H9 (cell line): ENCODE data around the gene SENP7. TPM values are rescaled to one million over a fixed set of nuclear protein-coding genes. Genes with fewer than 3 reads are reported as not detected.
A peak's percentile ranks its signal among the peaks of the same experiment; 100 is the strongest.

Source experiments
- DNase-seq: peaks from one replicate; pipeline ENCODE4 v3.0.0-alpha.2; 2017
- H2AFZ ChIP-seq: one replicate; pipeline ENCODE4 v1.6.1; 2013; ENCODE audit warnings: mild to moderate bottlenecking, low read length, control low read depth, moderate library complexity
- H2AK5ac ChIP-seq: 2 replicates; pipeline ENCODE4 v1.6.1; 2013; ENCODE audit warnings: low read length, control low read depth, mixed read lengths; ENCODE audit not compliant: insufficient read length
- H2BK120ac ChIP-seq: one replicate; pipeline ENCODE4 v1.6.1; 2013; ENCODE audit warnings: low read depth, mild to moderate bottlenecking, low read length, control low read depth, inconsistent platforms; ENCODE audit not compliant: poor library complexity, severe bottlenecking
- H2BK12ac ChIP-seq: 2 replicates; pipeline ENCODE4 v1.6.1; 2013; ENCODE audit warnings: low read length, control low read depth, mixed read lengths, low read depth; ENCODE audit not compliant: insufficient read length
- H2BK15ac ChIP-seq: 2 replicates; pipeline ENCODE4 v1.6.1; 2013; ENCODE audit warnings: low read depth, low read length, control low read depth
- H2BK20ac ChIP-seq: one replicate; pipeline ENCODE4 v1.6.1; 2013; ENCODE audit warnings: low read depth, mild to moderate bottlenecking, low read length, control low read depth, inconsistent platforms; ENCODE audit not compliant: poor library complexity, severe bottlenecking
- H2BK5ac ChIP-seq: 2 replicates; pipeline ENCODE4 v1.6.1; 2013; ENCODE audit warnings: low read length, control low read depth, mixed read lengths; ENCODE audit not compliant: insufficient read length
- H3K14ac ChIP-seq: 2 replicates; pipeline ENCODE4 v1.6.1; 2013; ENCODE audit warnings: low read length, control low read depth; ENCODE audit not compliant: insufficient read depth
- H3K18ac ChIP-seq: 2 replicates; pipeline ENCODE4 v1.6.1; 2013; ENCODE audit warnings: low read depth, mild to moderate bottlenecking, mixed read lengths, low read length, control low read depth; ENCODE audit not compliant: insufficient read length
- H3K23ac ChIP-seq: 2 replicates; pipeline ENCODE4 v1.6.1; 2013; ENCODE audit warnings: low read length, control low read depth, mixed read lengths, low read depth; ENCODE audit not compliant: insufficient read length
- H3K23me2 ChIP-seq: 2 replicates; pipeline ENCODE4 v1.6.1; 2013; ENCODE audit warnings: low read depth, mild to moderate bottlenecking, mixed read lengths, low read length, control low read depth; ENCODE audit not compliant: insufficient read length, poor library complexity, severe bottlenecking
- H3K27ac ChIP-seq: 2 replicates; pipeline ENCODE4 v1.5.1; 2013; ENCODE audit warnings: low read length, control low read depth, mixed read lengths, low read depth; ENCODE audit not compliant: insufficient read length
- H3K27me3 ChIP-seq: 2 replicates; pipeline ENCODE4 v1.6.1; 2013; ENCODE audit warnings: low read length, control low read depth, inconsistent platforms; ENCODE audit not compliant: insufficient read depth
- H3K4ac ChIP-seq: 2 replicates; pipeline ENCODE4 v1.6.1; 2013; ENCODE audit warnings: low read depth, mild to moderate bottlenecking, control low read depth, inconsistent platforms, low read length, moderate library complexity
- H3K4me1 ChIP-seq: 2 replicates; pipeline ENCODE4 v1.6.1; 2013; ENCODE audit warnings: low read length, control low read depth, inconsistent platforms; ENCODE audit not compliant: insufficient read depth
- H3K4me2 ChIP-seq: 2 replicates; pipeline ENCODE4 v1.6.1; 2013; ENCODE audit warnings: low read length, control low read depth, mixed read lengths; ENCODE audit not compliant: insufficient read length, insufficient read depth
- H3K56ac ChIP-seq: 2 replicates; pipeline ENCODE4 v1.6.1; 2013; ENCODE audit warnings: low read depth, mild to moderate bottlenecking, mixed read lengths, low read length, control low read depth; ENCODE audit not compliant: insufficient read length
- H3K79me1 ChIP-seq: 2 replicates; pipeline ENCODE4 v1.6.1; 2013; ENCODE audit warnings: low read depth, mild to moderate bottlenecking, moderate library complexity, low read length, control low read depth, inconsistent platforms; ENCODE audit not compliant: insufficient read depth, poor library complexity, severe bottlenecking
- H3K79me2 ChIP-seq: 2 replicates; pipeline ENCODE4 v1.6.1; 2013; ENCODE audit warnings: low read length, control low read depth, inconsistent platforms; ENCODE audit not compliant: insufficient read depth
- H3K9ac ChIP-seq: 2 replicates; pipeline ENCODE4 v1.6.1; 2013; ENCODE audit warnings: low read length, control low read depth, mixed read lengths; ENCODE audit not compliant: insufficient read length; ENCODE audit errors: extremely low read depth
- H3K9me3 ChIP-seq: one replicate; pipeline ENCODE4 v1.6.1; 2013; ENCODE audit warnings: low read depth, low read length, inconsistent platforms; ENCODE audit not compliant: control insufficient read depth
- H3T11ph ChIP-seq: one replicate; pipeline ENCODE4 v1.6.1; 2013; ENCODE audit warnings: mild to moderate bottlenecking, low read length, control low read depth, inconsistent platforms
- H4K20me1 ChIP-seq: one replicate; pipeline ENCODE4 v1.6.1; 2013; ENCODE audit not compliant: control insufficient read depth, insufficient read length, insufficient read depth
- H4K5ac ChIP-seq: 2 replicates; pipeline ENCODE4 v1.6.1; 2013; ENCODE audit warnings: low read depth, mild to moderate bottlenecking, mixed read lengths, low read length, control low read depth; ENCODE audit not compliant: insufficient read length
- H4K8ac ChIP-seq: replicated peaks from 2 replicates; pipeline ENCODE4 v1.6.1; 2013; ENCODE audit warnings: low read length, control low read depth, mixed read lengths, low read depth; ENCODE audit not compliant: insufficient read length
- H4K91ac ChIP-seq: 2 replicates; pipeline ENCODE4 v1.6.1; 2013; ENCODE audit warnings: low read depth, mild to moderate bottlenecking, moderate library complexity, mixed read lengths, low read length, control low read depth; ENCODE audit not compliant: insufficient read length
- H3K27ac Mint-ChIP-seq, 3 experiments: 2 replicates in 2 of 3; 3 replicates in 1 of 3; pipeline ENCODE4 v1.8.0; 2020 to 2021; ENCODE audit warnings: mixed read lengths in 3 of 3, mild to moderate bottlenecking in 1 of 3, moderate library complexity in 1 of 3
- H3K27me3 Mint-ChIP-seq: 2 replicates; pipeline ENCODE4 v1.8.0; 2021; ENCODE audit warnings: low read depth, mild to moderate bottlenecking, moderate library complexity, mixed read lengths
- H3K36me3 Mint-ChIP-seq, 3 experiments: 2 replicates in 2 of 3; 3 replicates in 1 of 3; pipeline ENCODE4 v1.8.0; 2020 to 2021; ENCODE audit warnings: low read depth in 3 of 3, mixed read lengths in 3 of 3; ENCODE audit not compliant: insufficient read depth in 1 of 3
- H3K4me1 Mint-ChIP-seq, 2 experiments: 2 replicates each; pipeline ENCODE4 v1.8.0; 2020; ENCODE audit warnings: mixed read lengths in 2 of 2
- H3K4me3 Mint-ChIP-seq, 2 experiments: 2 replicates in 1 of 2; 3 replicates in 1 of 2; pipeline ENCODE4 v1.8.0; 2020 to 2021; ENCODE audit warnings: mild to moderate bottlenecking in 2 of 2, mixed read lengths in 2 of 2, moderate library complexity in 1 of 2
- H3K9me3 Mint-ChIP-seq, 2 experiments: 2 replicates in 1 of 2; 3 replicates in 1 of 2; pipeline ENCODE4 v1.8.0; 2020; ENCODE audit warnings: mild to moderate bottlenecking in 2 of 2, mixed read lengths in 2 of 2, moderate library complexity in 1 of 2
- total RNA-seq: library from RNA; stranded (reverse); gene quantifications from 2 replicates; pipeline ENCODE4 v1.2.1, GENCODE V29; 2021
- TF ChIP-seq, protein P1 (sequence below): fragments of 200-600 bp; sonication (generic); conservative IDR thresholded peaks from 3 replicates; pipeline ENCODE4 v1.8.0; 2021; ENCODE audit warnings: antibody characterized with exemption, mild to moderate bottlenecking

The SENP7 gene
- total RNA-seq, 1 experiment from 2014 or later = 8.4 TPM

DNA sequence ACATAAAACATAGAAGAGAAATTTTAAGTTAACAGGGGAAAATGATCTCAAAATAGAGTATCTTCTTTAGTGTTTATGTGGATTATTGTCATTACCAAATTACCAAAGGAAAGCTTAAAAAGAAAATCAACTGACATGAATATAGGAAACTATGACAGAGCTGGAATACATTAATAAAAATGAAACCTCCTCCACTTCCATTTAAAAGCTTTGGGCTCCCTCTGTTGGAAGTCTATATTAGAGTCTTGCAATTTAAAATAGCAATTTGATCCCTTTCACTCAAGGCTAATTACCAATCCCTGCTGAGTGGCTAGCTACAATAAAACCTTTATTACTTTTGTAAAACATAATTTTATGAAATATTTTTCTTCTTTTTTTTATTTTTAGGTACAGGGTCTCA is 131.2 kb downstream of the SENP7 start:
- H3K18ac ChIP-seq = no peak overlapping the region
- peaks cover 0 to 7% of the 10 kb centered on the region in 2 experiments; a peak in 2 of 4 replicates for H3K4me1 Mint-ChIP-seq
- no peaks in the 10 kb centered on the region for H3K27me3 Mint-ChIP-seq
- H3K4me2 ChIP-seq = no peak overlapping the region
- no peak overlapping the region for H3K23ac ChIP-seq
- no peak overlapping the region for H4K5ac ChIP-seq
- peaks cover 0 to 3% of the 10 kb centered on the region in 2 experiments; a peak in 3 of 5 replicates for H3K9me3 Mint-ChIP-seq
- no peak overlapping the region for H3K27ac ChIP-seq
- H2AK5ac ChIP-seq = no peak overlapping the region
- H3K14ac ChIP-seq = no peak overlapping the region
- no peak overlapping the region for H3K56ac ChIP-seq
- no peak overlapping the region for H3K4ac ChIP-seq
- H3K27me3 ChIP-seq = no peaks in the 10 kb centered on the region
- H3K9ac ChIP-seq = no peak overlapping the region
- no peak overlapping the region for H4K91ac ChIP-seq
- DNase-seq = no peak
- no peak overlapping the region for H2BK5ac ChIP-seq
- no peak overlapping the region for H3T11ph ChIP-seq
- no peaks in the 10 kb centered on the region for H3K79me2 ChIP-seq
- no peak overlapping the region for H2AFZ ChIP-seq
- no peak overlapping the region for H3K27ac Mint-ChIP-seq
- H2BK12ac ChIP-seq = no peak overlapping the region
- no peaks in the 10 kb centered on the region for H3K23me2 ChIP-seq
- no peak overlapping the region for H3K4me3 Mint-ChIP-seq
- TF ChIP-seq, protein P1, sequence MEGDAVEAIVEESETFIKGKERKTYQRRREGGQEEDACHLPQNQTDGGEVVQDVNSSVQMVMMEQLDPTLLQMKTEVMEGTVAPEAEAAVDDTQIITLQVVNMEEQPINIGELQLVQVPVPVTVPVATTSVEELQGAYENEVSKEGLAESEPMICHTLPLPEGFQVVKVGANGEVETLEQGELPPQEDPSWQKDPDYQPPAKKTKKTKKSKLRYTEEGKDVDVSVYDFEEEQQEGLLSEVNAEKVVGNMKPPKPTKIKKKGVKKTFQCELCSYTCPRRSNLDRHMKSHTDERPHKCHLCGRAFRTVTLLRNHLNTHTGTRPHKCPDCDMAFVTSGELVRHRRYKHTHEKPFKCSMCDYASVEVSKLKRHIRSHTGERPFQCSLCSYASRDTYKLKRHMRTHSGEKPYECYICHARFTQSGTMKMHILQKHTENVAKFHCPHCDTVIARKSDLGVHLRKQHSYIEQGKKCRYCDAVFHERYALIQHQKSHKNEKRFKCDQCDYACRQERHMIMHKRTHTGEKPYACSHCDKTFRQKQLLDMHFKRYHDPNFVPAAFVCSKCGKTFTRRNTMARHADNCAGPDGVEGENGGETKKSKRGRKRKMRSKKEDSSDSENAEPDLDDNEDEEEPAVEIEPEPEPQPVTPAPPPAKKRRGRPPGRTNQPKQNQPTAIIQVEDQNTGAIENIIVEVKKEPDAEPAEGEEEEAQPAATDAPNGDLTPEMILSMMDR = peak; percentile 72
- H4K8ac ChIP-seq = no peak overlapping the region
- H3K9me3 ChIP-seq = no peaks in the 10 kb centered on the region
- no peaks in the 10 kb centered on the region for H4K20me1 ChIP-seq
- H2BK20ac ChIP-seq = no peak overlapping the region
- H2BK120ac ChIP-seq = no peak overlapping the region
- H3K36me3 Mint-ChIP-seq = peaks cover 0 to 2% (median 0%) of the 10 kb centered on the region in 3 experiments; a peak in 1 of 7 replicates
- peaks cover 2% of the 10 kb centered on the region for H3K79me1 ChIP-seq
- H3K4me1 ChIP-seq = no peaks in the 10 kb centered on the region; the same call in 1 of the 2 replicates
- no peak overlapping the region for H2BK15ac ChIP-seq
